ENCODE data around the gene FUZ.

The FUZ gene

GRCh38 chr19:49812997-49813861 is at the start of gene FUZ (continued):
- TF ChIP-seq, protein P1, sequence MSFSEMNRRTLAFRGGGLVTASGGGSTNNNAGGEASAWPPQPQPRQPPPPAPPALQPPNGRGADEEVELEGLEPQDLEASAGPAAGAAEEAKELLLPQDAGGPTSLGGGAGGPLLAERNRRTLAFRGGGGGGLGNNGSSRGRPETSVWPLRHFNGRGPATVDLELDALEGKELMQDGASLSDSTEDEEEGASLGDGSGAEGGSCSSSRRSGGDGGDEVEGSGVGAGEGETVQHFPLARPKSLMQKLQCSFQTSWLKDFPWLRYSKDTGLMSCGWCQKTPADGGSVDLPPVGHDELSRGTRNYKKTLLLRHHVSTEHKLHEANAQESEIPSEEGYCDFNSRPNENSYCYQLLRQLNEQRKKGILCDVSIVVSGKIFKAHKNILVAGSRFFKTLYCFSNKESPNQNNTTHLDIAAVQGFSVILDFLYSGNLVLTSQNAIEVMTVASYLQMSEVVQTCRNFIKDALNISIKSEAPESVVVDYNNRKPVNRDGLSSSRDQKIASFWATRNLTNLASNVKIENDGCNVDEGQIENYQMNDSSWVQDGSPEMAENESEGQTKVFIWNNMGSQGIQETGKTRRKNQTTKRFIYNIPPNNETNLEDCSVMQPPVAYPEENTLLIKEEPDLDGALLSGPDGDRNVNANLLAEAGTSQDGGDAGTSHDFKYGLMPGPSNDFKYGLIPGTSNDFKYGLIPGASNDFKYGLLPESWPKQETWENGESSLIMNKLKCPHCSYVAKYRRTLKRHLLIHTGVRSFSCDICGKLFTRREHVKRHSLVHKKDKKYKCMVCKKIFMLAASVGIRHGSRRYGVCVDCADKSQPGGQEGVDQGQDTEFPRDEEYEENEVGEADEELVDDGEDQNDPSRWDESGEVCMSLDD (tag by site-specific recombination; IDR thresholded peaks at IDR 0.05) = peak; percentile 89
- no peak for TF ChIP-seq PRDM6 (tag by site-specific recombination; IDR thresholded peaks at IDR 0.05)
- no peak for TF ChIP-seq ZNF701 (tag by site-specific recombination; IDR thresholded peaks at IDR 0.05)
- no peak for TF ChIP-seq ZNF157 (tag by site-specific recombination; IDR thresholded peaks at IDR 0.05)
- no peak for TF ChIP-seq ZNF544 (tag by site-specific recombination; IDR thresholded peaks at IDR 0.05)
- no peak for TF ChIP-seq ZFP41 (tag by site-specific recombination; IDR thresholded peaks at IDR 0.05; ENCODE audit: borderline replicate concordance)
- TF ChIP-seq SP7 (tag by site-specific recombination; IDR thresholded peaks at IDR 0.05) = 0 out of 2 replicates have a peak, but pooled peaks have one; percentile 43
- no peak for TF ChIP-seq ZNF785 (tag by site-specific recombination; IDR thresholded peaks at IDR 0.05)
- no peak for TF ChIP-seq ZNF530 (tag by site-specific recombination; IDR thresholded peaks at IDR 0.05; ENCODE audit: low read depth)
- TF ChIP-seq SALL2 (tag by site-specific recombination; IDR thresholded peaks at IDR 0.05; ENCODE audit: borderline replicate concordance) = no peak
- no peak for TF ChIP-seq ZEB2 (tag by site-specific recombination; IDR thresholded peaks at IDR 0.05)
- no peak for TF ChIP-seq ZNF146 (tag by site-specific recombination; IDR thresholded peaks at IDR 0.05)
- TF ChIP-seq ZNF654 (tag by site-specific recombination; IDR thresholded peaks at IDR 0.05; ENCODE audit: low read depth) = no peak
- no peak for TF ChIP-seq MEIS1 (CRISPR knock-in tag; IDR thresholded peaks at IDR 0.05; ENCODE audit: borderline replicate concordance)
- TF ChIP-seq GFI1B (tag by site-specific recombination; IDR thresholded peaks at IDR 0.05) = no peak
- TF ChIP-seq ZNF2 (tag by site-specific recombination; IDR thresholded peaks at IDR 0.05) = peak; percentile 72; the same call in 1 of the 2 replicates
- no peak for TF ChIP-seq ZNF37A (tag by site-specific recombination; IDR thresholded peaks at IDR 0.05)
- TF ChIP-seq ZNF600 (tag by site-specific recombination; IDR thresholded peaks at IDR 0.05) = no peak
- TF ChIP-seq ZNF580 (tag by site-specific recombination; IDR thresholded peaks at IDR 0.05) = peak; percentile 82
- TF ChIP-seq ZNF514 (tag by site-specific recombination; IDR thresholded peaks at IDR 0.05) = no peak
- TF ChIP-seq ZNF24 (tag by site-specific recombination; IDR thresholded peaks at IDR 0.05) = 0 out of 2 replicates have a peak, but pooled peaks have one; percentile 59
- TF ChIP-seq, protein P2, sequence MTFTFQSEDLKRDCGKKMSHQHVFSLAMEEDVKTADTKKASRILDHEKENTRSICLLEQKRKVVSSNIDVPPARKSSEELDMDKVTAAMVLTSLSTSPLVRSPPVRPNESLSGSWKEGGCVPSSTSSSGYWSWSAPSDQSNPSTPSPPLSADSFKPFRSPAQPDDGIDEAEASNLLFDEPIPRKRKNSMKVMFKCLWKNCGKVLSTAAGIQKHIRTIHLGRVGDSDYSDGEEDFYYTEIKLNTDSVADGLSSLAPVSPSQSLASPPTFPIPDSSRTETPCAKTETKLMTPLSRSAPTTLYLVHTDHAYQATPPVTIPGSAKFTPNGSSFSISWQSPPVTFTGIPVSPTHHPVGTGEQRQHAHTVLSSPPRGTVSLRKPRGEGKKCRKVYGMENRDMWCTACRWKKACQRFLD (tag by site-specific recombination; IDR thresholded peaks at IDR 0.05) = no peak
- TF ChIP-seq ZNF16 (tag by site-specific recombination; IDR thresholded peaks at IDR 0.05; ENCODE audit: low read depth) = no peak
- no peak for TF ChIP-seq BCL11B (tag by site-specific recombination; IDR thresholded peaks at IDR 0.05; ENCODE audit: low read depth)
- peak; percentile 84 for TF ChIP-seq ZBTB20 (tag by site-specific recombination; IDR thresholded peaks at IDR 0.05)
- TF ChIP-seq ZNF76 (tag by site-specific recombination; IDR thresholded peaks at IDR 0.05; ENCODE audit: borderline replicate concordance, low read depth) = peak; percentile 70; the same call in 1 of the 2 replicates
- TF ChIP-seq ZNF423 (tag by site-specific recombination; IDR thresholded peaks at IDR 0.05) = no peak
- TF ChIP-seq GLI2 (tag by site-specific recombination; IDR thresholded peaks at IDR 0.05; ENCODE audit: borderline replicate concordance, low read depth) = no peak
- no peak for TF ChIP-seq ZNF521 (tag by site-specific recombination; IDR thresholded peaks at IDR 0.05)
- TF ChIP-seq ZSCAN23 (tag by site-specific recombination; IDR thresholded peaks at IDR 0.05) = no peak
- no peak for TF ChIP-seq ZNF354C (tag by site-specific recombination; IDR thresholded peaks at IDR 0.05; ENCODE audit: borderline replicate concordance, low read depth)
- 0 out of 2 replicates have a peak, but pooled peaks have one; percentile 29 for TF ChIP-seq ZNF629 (tag by site-specific recombination; IDR thresholded peaks at IDR 0.05)
- TF ChIP-seq ELK4 (IDR thresholded peaks at IDR 0.05; ENCODE audit: borderline replicate concordance, low read depth, low read length) = no peak

Measured in HEK293 (cell line).